WTC11 (cell line): Measurements from ENCODE around the gene GPER1. TPM values are rescaled to one million over a fixed set of nuclear protein-coding genes. Genes with fewer than 3 reads are reported as not detected.
A peak's percentile ranks its signal among the peaks of the same experiment; 100 is the strongest.

Source experiments
- ATAC-seq: fragments of 200-7000 bp; cut with Tn5 transposase; 2 replicates; pipeline ENCODE4 v1.10.0; 2021; ENCODE audit warnings: mild to moderate bottlenecking, moderate library complexity
- CTCF ChIA-PET: fragments of 300-600 bp; sonication (Branson Sonifier 250); formaldehyde crosslinking; loops from one replicate; lab custom pipeline; 2021; ENCODE audit warnings: antibody characterized with exemption; lab: Charles Lee
- POLR2A ChIA-PET: fragments of 350-600 bp; sonication (Branson Sonifier 250); formaldehyde crosslinking; loops from one replicate; lab custom pipeline; 2021; ENCODE audit warnings: antibody characterized with exemption; lab: Charles Lee
- DNase-seq: peaks from one replicate; pipeline ENCODE4 v3.0.0; 2021; ENCODE audit warnings: low spot score
- H3K27ac Mint-ChIP-seq: 2 replicates; pipeline ENCODE4 v1.8.0; 2021; ENCODE audit warnings: mixed read lengths
- H3K27me3 Mint-ChIP-seq: 2 replicates; pipeline ENCODE4 v1.8.0; 2021; ENCODE audit warnings: low read depth, mild to moderate bottlenecking, moderate library complexity, mixed read lengths
- H3K36me3 Mint-ChIP-seq: 2 replicates; pipeline ENCODE4 v1.8.0; 2021; ENCODE audit warnings: mixed read lengths
- H3K4me1 Mint-ChIP-seq: 2 replicates; pipeline ENCODE4 v1.8.0; 2022; ENCODE audit warnings: mixed read lengths
- H3K4me3 Mint-ChIP-seq: 2 replicates; pipeline ENCODE4 v1.8.0; 2021; ENCODE audit warnings: mild to moderate bottlenecking, moderate library complexity, mixed read lengths
- H3K9me3 Mint-ChIP-seq: 2 replicates; pipeline ENCODE4 v1.8.0; 2021; ENCODE audit warnings: mixed read lengths
- AFF4 ChIP-seq: sonication (generic); formaldehyde crosslinking; IDR thresholded peaks from 2 replicates; pipeline ENCODE4 v1.8.1; 2023; ENCODE audit warnings: mild to moderate bottlenecking, missing genetic modification reagents, borderline replicate concordance
- ATF3 ChIP-seq: sonication (generic); formaldehyde crosslinking; conservative IDR thresholded peaks from 2 replicates; pipeline ENCODE4 v1.8.1; 2022; ENCODE audit warnings: mild to moderate bottlenecking, missing genetic modification reagents
- CREB1 ChIP-seq: sonication (generic); formaldehyde crosslinking; IDR thresholded peaks from 2 replicates; pipeline ENCODE4 v1.8.0; 2023; ENCODE audit warnings: mild to moderate bottlenecking, missing genetic modification reagents
- E2F4 ChIP-seq: sonication (generic); formaldehyde crosslinking; IDR thresholded peaks from 2 replicates; pipeline ENCODE4 v1.8.1; 2022; ENCODE audit warnings: low read depth, mild to moderate bottlenecking, moderate library complexity, missing genetic modification reagents, borderline replicate concordance
- ELF4 ChIP-seq: sonication (generic); formaldehyde crosslinking; IDR thresholded peaks from 2 replicates; pipeline ENCODE4 v1.8.1; 2022; ENCODE audit warnings: low read depth, mild to moderate bottlenecking, moderate library complexity, missing genetic modification reagents
- ESRRA ChIP-seq: sonication (generic); formaldehyde crosslinking; IDR thresholded peaks from 2 replicates; pipeline ENCODE4 v1.8.1; 2022; ENCODE audit warnings: mild to moderate bottlenecking, missing genetic modification reagents, borderline replicate concordance
- ETV6 ChIP-seq: sonication (generic); formaldehyde crosslinking; IDR thresholded peaks from 2 replicates; pipeline ENCODE4 v1.8.1; 2022; ENCODE audit warnings: mild to moderate bottlenecking, missing genetic modification reagents
- FOXJ3 ChIP-seq: sonication (generic); formaldehyde crosslinking; IDR thresholded peaks from 2 replicates; pipeline ENCODE4 v1.9.0; 2021; ENCODE audit warnings: missing genetic modification reagents, mild to moderate bottlenecking, borderline replicate concordance
- MAX ChIP-seq: sonication (generic); formaldehyde crosslinking; IDR thresholded peaks from 2 replicates; pipeline ENCODE4 v1.8.0; 2022; ENCODE audit warnings: mild to moderate bottlenecking, missing genetic modification reagents
- NFYB ChIP-seq: sonication (generic); formaldehyde crosslinking; conservative IDR thresholded peaks from 2 replicates; pipeline ENCODE4 v1.8.0; 2022; ENCODE audit warnings: low read depth, missing genetic modification reagents
- PRDM15 ChIP-seq: sonication (generic); formaldehyde crosslinking; IDR thresholded peaks from 2 replicates; pipeline ENCODE4 v1.8.0; 2022; ENCODE audit warnings: missing genetic modification reagents
- RORB ChIP-seq: fragments of 250-450 bp; sonication (Bioruptor Pico); IDR thresholded peaks from 2 replicates; pipeline ENCODE4 v1.9.0; 2021; ENCODE audit warnings: mild to moderate bottlenecking
- SMAD3 ChIP-seq: sonication (generic); formaldehyde crosslinking; IDR thresholded peaks from 2 replicates; pipeline ENCODE4 v1.8.0; 2022; ENCODE audit warnings: missing genetic modification reagents, mild to moderate bottlenecking, borderline replicate concordance
- STAT6 ChIP-seq: sonication (generic); formaldehyde crosslinking; conservative IDR thresholded peaks from 2 replicates; pipeline ENCODE4 v1.8.1; 2023; ENCODE audit warnings: mild to moderate bottlenecking, low read depth, missing genetic modification reagents, moderate library complexity
- TEAD4 ChIP-seq: sonication (generic); formaldehyde crosslinking; IDR thresholded peaks from 2 replicates; pipeline ENCODE4 v1.8.0; 2022; ENCODE audit warnings: mild to moderate bottlenecking, missing genetic modification reagents
- ZMAT4 ChIP-seq: fragments of 250-450 bp; sonication (Bioruptor Pico); IDR thresholded peaks from 2 replicates; pipeline ENCODE4 v1.9.0; 2021; ENCODE audit warnings: mild to moderate bottlenecking
- total RNA-seq: library from RNA; stranded (reverse); gene quantifications from 3 replicates; pipeline ENCODE4 v1.2.3, GENCODE V29; 2021

GPER1 gene
- total RNA-seq, 1 experiment from 2014 or later: 0.28 TPM

- TF ChIP-seq AFF4 (CRISPR knock-in tag) (no peak), ZMAT4 (no peak), PRDM15 (CRISPR knock-in tag) (no peak), FOXJ3 (CRISPR knock-in tag) (no peak)
Measured at GRCh38 chr7:1065263-1065584, 22.7 kb upstream of the GPER1 start (continued).

GRCh38 chr7:1065585-1066241, 22.2 kb upstream of the GPER1 start:
- H3K4me3 Mint-ChIP-seq: no peak overlapping the region
- H3K4me1 Mint-ChIP-seq: 0 out of 2 replicates have a peak, but pooled peaks cover 3% of the 10 kb centered on the region
- H3K9me3 Mint-ChIP-seq: peaks cover 5% of the 10 kb centered on the region
- H3K36me3 Mint-ChIP-seq: peaks cover 4% of the 10 kb centered on the region; the same call in 1 of the 2 replicates
- H3K27me3 Mint-ChIP-seq: no peaks in the 10 kb centered on the region
- no peak overlapping the region for H3K27ac Mint-ChIP-seq
- ATAC-seq (peak; percentile 91), DNase-seq (peak; percentile 92)
- POLR2A ChIA-PET: interaction anchor here (0.6 to 2.0 kb wide), 4 partner anchors 9 to 110 kb away, joined by 3 to 7 read pairs (median 4); no protein-coding TSS in a partner anchor
- CTCF ChIA-PET: interaction anchor here (0.6 to 3.8 kb wide), 49 partner anchors 9 to 998 kb away, joined by 3 to 140 read pairs (median 4); partner anchors contain the start of genes COX19, GPER1, GPR146 and ZFAND2A
- TF ChIP-seq CREB1 (CRISPR knock-in tag): no peak
- no peak for TF ChIP-seq AFF4 (CRISPR knock-in tag)
- TF ChIP-seq ATF3 (CRISPR knock-in tag): no peak
- TF ChIP-seq MAX (CRISPR knock-in tag): 0 out of 2 replicates have a peak, but pooled peaks have one; percentile 17
- TF ChIP-seq ESRRA: no peak
- TF ChIP-seq ELF4 (CRISPR knock-in tag): no peak
- TF ChIP-seq ETV6 (CRISPR knock-in tag): 0 out of 2 replicates have a peak, but pooled peaks have one; percentile 31
- TF ChIP-seq RORB (CRISPR knock-in tag): no peak
- TF ChIP-seq NFYB (CRISPR knock-in tag): no peak; the same call in 1 of the 2 replicates
- TF ChIP-seq E2F4: no peak
- no peak for TF ChIP-seq STAT6 (CRISPR knock-in tag)
- no peak for TF ChIP-seq SMAD3
- TF ChIP-seq TEAD4 (CRISPR knock-in tag): no peak
